ENCODE results near the gene SCYL1. TPM values are rescaled to one million over a fixed set of nuclear protein-coding genes. Genes with fewer than 3 reads are reported as not detected.

Gene SCYL1
- total and polyA plus RNA-seq, 2 of the 4 experiments (the other 2 are of a cell fraction), result 96.4 to 150 TPM

GRCh38 chr11:65585396-65586246 lies 60.7 kb downstream of the SCYL1 start:
- CTCF ChIA-PET, result no interaction called here
- no peak for TF ChIP-seq POLR2A (IDR thresholded peaks at IDR 0.05; ENCODE audit: low read depth, low read length)
- no peak for TF ChIP-seq MAFK (IDR thresholded peaks at IDR 0.05; ENCODE audit: low read depth, low read length)
- no peak for TF ChIP-seq ELK1 (IDR thresholded peaks at IDR 0.05; ENCODE audit: borderline replicate concordance, low read depth, low read length)
- no peak for TF ChIP-seq CTCF (conservative IDR thresholded peaks at IDR 0.05; ENCODE audit: low read depth, low read length)
- TF ChIP-seq RCOR1 (IDR thresholded peaks at IDR 0.05; ENCODE audit: insufficient replicate concordance, low read length), result no peak
- no peak for TF ChIP-seq MXI1 (IDR thresholded peaks at IDR 0.05; ENCODE audit: borderline replicate concordance, low read depth, low read length)
- no peak for TF ChIP-seq SMC3 (IDR thresholded peaks at IDR 0.05; ENCODE audit: low read depth, low read length)
- TF ChIP-seq NFE2L2 (IDR thresholded peaks at IDR 0.05; ENCODE audit: low read depth, low read length), result no peak
- no peak for TF ChIP-seq RFX5 (IDR thresholded peaks at IDR 0.05; ENCODE audit: low read depth, low read length)
- no peak for TF ChIP-seq CEBPB (IDR thresholded peaks at IDR 0.05; ENCODE audit: low read depth, low read length)
- TF ChIP-seq RAD21 (IDR thresholded peaks at IDR 0.05; ENCODE audit: low read length), result no peak
- no peak for TF ChIP-seq FOS (IDR thresholded peaks at IDR 0.05; ENCODE audit: low read depth, low read length)
- TF ChIP-seq USF2 (IDR thresholded peaks at IDR 0.05; ENCODE audit: low read depth, low read length), result no peak
- no peak for TF ChIP-seq CHD1 (IDR thresholded peaks at IDR 0.05; ENCODE audit: low read depth, low read length)
- TF ChIP-seq BHLHE40 (IDR thresholded peaks at IDR 0.05; ENCODE audit: low read depth, low read length), result no peak

More at GRCh38 chr11:65585396-65586246, 60.7 kb downstream of the SCYL1 start:
- H2BK5ac ChIP-seq (ENCODE audit: low read depth, low read length, poor library complexity, severe bottlenecking), result no peak overlapping the region
- peaks cover 0 to 24% of the 10 kb centered on the region in 2 experiments; a peak in 1 of 4 replicates for H3K79me1 ChIP-seq (ENCODE audit: low read depth in 1 of 2, low read length in 2 of 2)
- in situ Hi-C loops (cut with MboI; ENCODE audit: low sequenced_read_pairs), result no loop called here
- 65% methylated on average over 12 of the region's 51 CpGs; no CpG with 5 or more reads in 1 of the 2 experiments for WGBS, 2 experiments (ENCODE audit: extremely low coverage in 2 of 2, insufficient read length in 1 of 2)
- intact Hi-C loops (cut with micrococcal nuclease), result no loop called here
- ATAC-seq (ENCODE audit: low read depth) (no peak), DNase-seq (no peak)
- no peak overlapping the region for H3K56ac ChIP-seq (ENCODE audit: extremely low read depth, insufficient read depth, low read length)
- no peak overlapping the region for H2AK5ac ChIP-seq (ENCODE audit: low read depth, low read length)
- peaks cover 4% of the 10 kb centered on the region for H3K4me1 ChIP-seq (ENCODE audit: control insufficient read depth, insufficient read depth, low read length)
- no peak overlapping the region for H4K5ac ChIP-seq (ENCODE audit: low read depth, low read length)
- H3K14ac ChIP-seq (replicated peaks; ENCODE audit: low read depth, low read length), result no peak overlapping the region
- H3K18ac ChIP-seq (ENCODE audit: low read depth, low read length), result no peak overlapping the region
- dilution Hi-C loops (cut with HindIII; ENCODE audit: low sequenced_read_pairs, unreplicated experiment), result no loop called here
- H3K4ac ChIP-seq (ENCODE audit: low read depth, low read length), result no peak overlapping the region
- peaks cover 45% of the 10 kb centered on the region for H3K36me3 ChIP-seq (ENCODE audit: control insufficient read depth, insufficient read depth, low read length)
- 0 out of 2 replicates have a peak, but pooled peaks cover 4% of the 10 kb centered on the region for H4K20me1 ChIP-seq (ENCODE audit: insufficient read depth, low read length)
- no peak overlapping the region for H2AK9ac ChIP-seq (replicated peaks; ENCODE audit: low read depth, low read length, poor library complexity)
- H3K9ac ChIP-seq (ENCODE audit: low read depth, low read length), result no peak overlapping the region
- POLR2A ChIA-PET (ENCODE audit: unreplicated experiment), result no interaction called here
- no peak overlapping the region for H2BK15ac ChIP-seq (ENCODE audit: low read depth, low read length)
- H2BK20ac ChIP-seq (ENCODE audit: low read depth, low read length), result no peak overlapping the region
- no peak overlapping the region for H4K91ac ChIP-seq (ENCODE audit: insufficient read depth, low read depth, low read length)
- H3K9me1 ChIP-seq (ENCODE audit: insufficient read depth, low read length), result no peaks in the 10 kb centered on the region
- H3K27me3 ChIP-seq (ENCODE audit: control insufficient read depth, insufficient read depth, low read length), result no peaks in the 10 kb centered on the region
- no peak overlapping the region for H4K8ac ChIP-seq (ENCODE audit: low read depth in 2 of 2, low read length in 2 of 2)
- H2BK120ac ChIP-seq (ENCODE audit: low read depth, low read length), result no peak overlapping the region
- no peak overlapping the region for H3K23ac ChIP-seq (ENCODE audit: low read depth, low read length)
- no peak overlapping the region for H3K4me3 ChIP-seq (ENCODE audit: insufficient read depth, low read depth, low read length)
- H2AFZ ChIP-seq (replicated peaks; ENCODE audit: low read length, poor library complexity), result no peak overlapping the region
- H3K4me2 ChIP-seq (ENCODE audit: low read depth, low read length), result no peak overlapping the region
- BruUV-seq (replicated peaks), result no TSS peak
- no peaks in the 10 kb centered on the region for H3K9me3 ChIP-seq (ENCODE audit: control insufficient read depth, insufficient read depth, low read length)
- H3K27ac ChIP-seq (ENCODE audit: insufficient read depth, low read length), result no peak overlapping the region

All from IMR-90 (cell line).